HL-60 (cell line): Measurements from ENCODE around the gene VWA3B.

Experiments
- DNase-seq, 2 experiments: peaks; one replicate each; pipeline ENCODE4 v3.0.0-alpha.2; 2010 to 2020; ENCODE audit warnings: low read depth in 1 of 2, low spot score in 1 of 2
- H3K27ac ChIP-seq: fragments of 250-450 bp; sonication (Bioruptor Pico); replicated peaks from 2 replicates; pipeline ENCODE4 v1.5.1; 2020; ENCODE audit warnings: mild to moderate bottlenecking, moderate library complexity
- H3K27me3 ChIP-seq: fragments of 250-450 bp; sonication (Bioruptor Pico); 2 replicates; pipeline ENCODE4 v1.5.1; 2021; ENCODE audit warnings: mild to moderate bottlenecking, moderate library complexity; ENCODE audit not compliant: insufficient read depth, poor library complexity, severe bottlenecking
- H3K4me3 ChIP-seq: replicated peaks from 2 replicates; pipeline ENCODE4 v1.5.1; 2011; ENCODE audit warnings: mild to moderate bottlenecking, control low read depth, low read length; ENCODE audit not compliant: insufficient read depth
- CTCF ChIP-seq: IDR thresholded peaks from one replicate; pipeline ENCODE4 v1.5.1; 2011; ENCODE audit warnings: low read length, control low read depth, inconsistent platforms; ENCODE audit not compliant: insufficient read depth
- GABPA ChIP-seq: IDR thresholded peaks from 2 replicates; pipeline ENCODE4 v1.6.1; 2012; ENCODE audit warnings: low read depth
- POLR2AphosphoS5 ChIP-seq: IDR thresholded peaks from 2 replicates; pipeline ENCODE4 v1.6.1; 2012; ENCODE audit warnings: low read depth
- REST ChIP-seq: IDR thresholded peaks from 2 replicates; pipeline ENCODE4 v1.6.1; 2012; ENCODE audit warnings: low read depth; ENCODE audit not compliant: insufficient replicate concordance
- SPI1 ChIP-seq: IDR thresholded peaks from 2 replicates; pipeline ENCODE4 v1.6.1; 2012; ENCODE audit warnings: low read depth, mild to moderate bottlenecking, borderline replicate concordance

VWA3B gene

GRCh38 chr2:98245491-98245890 is 158.5 kb downstream of the VWA3B start:
- TF ChIP-seq SPI1 (no peak), REST (no peak), CTCF (no peak), POLR2AphosphoS5 (no peak), GABPA (no peak)
- DNase-seq: no peak

GRCh38 chr2:98247383-98247782 is 160.4 kb downstream of the VWA3B start:
- no peak for DNase-seq
- no peak overlapping the region for H3K4me3 ChIP-seq
- no peaks in the 10 kb centered on the region for H3K27me3 ChIP-seq
- H3K27ac ChIP-seq: no peak overlapping the region
- TF ChIP-seq REST (no peak), CTCF (no peak), POLR2AphosphoS5 (no peak), GABPA (no peak), SPI1 (no peak)

More at GRCh38 chr2:98245491-98245890, 158.5 kb downstream of the VWA3B start:
- H3K27me3 ChIP-seq: no peaks in the 10 kb centered on the region
- no peak overlapping the region for H3K27ac ChIP-seq
- H3K4me3 ChIP-seq: no peak overlapping the region

- peak in 1 of 2 experiments; percentile 25 for DNase-seq
- Histone ChIP-seq H3K27me3 (no peaks in the 10 kb centered on the region), H3K4me3 (no peak overlapping the region), H3K27ac (no peak overlapping the region)
- no peak for TF ChIP-seq REST
- TF ChIP-seq SPI1: peak; percentile 89
Measured at GRCh38 chr2:98252038-98252773, 165.2 kb downstream of the VWA3B start.
